Right atrium auricular region (tissue), 2 donors: ENCODE results near the gene ARHGDIA. TPM values are rescaled to one million over a fixed set of nuclear protein-coding genes. Genes with fewer than 3 reads are reported as not detected.

Source experiments
- DNase-seq: peaks from one replicate; pipeline ENCODE4 v3.0.0-alpha.2; 2019; ENCODE audit warnings: low spot score
- H3K27ac ChIP-seq, 2 donors: fragments of 200-600 bp; sonication (generic); 1 replicate in 1 of 2; 2 replicates in 1 of 2; pipeline ENCODE4 v1.5.1; 2016 to 2019
- H3K27me3 ChIP-seq, 2 donors: fragments of 200-600 bp; sonication (generic); one replicate each; pipeline versions ENCODE4 v1.5.1 to v1.6.0; 2017 to 2019
- H3K36me3 ChIP-seq: fragments of 200-600 bp; sonication (generic); one replicate; pipeline ENCODE4 v1.5.1; 2016
- H3K4me1 ChIP-seq, 2 donors: fragments of 200-600 bp; sonication (generic); one replicate each; pipeline versions ENCODE4 v1.5.1 to v1.6.0; 2017 to 2019
- H3K4me3 ChIP-seq, 2 donors: fragments of 200-600 bp; sonication (generic); 1 replicate in 1 of 2; 2 replicates in 1 of 2; pipeline ENCODE4 v1.5.1; 2017 to 2019; ENCODE audit warnings: mild to moderate bottlenecking in 1 of 2, moderate library complexity in 1 of 2
- H3K9me3 ChIP-seq, 2 donors: fragments of 200-600 bp; sonication (generic); one replicate each; pipeline ENCODE4 v1.5.1; 2019
- CTCF ChIP-seq, 2 donors: fragments of 200-600 bp; sonication (generic); IDR thresholded peaks; one replicate each; pipeline ENCODE4 v1.5.1; 2019; ENCODE audit warnings: antibody characterized with exemption in 2 of 2
- total RNA-seq, 2 donors: library from RNA; depleted of rRNA; stranded (reverse); fragments of >200 nt; gene quantifications; one replicate each; pipeline ENCODE4 v1.1.0, GENCODE V29; 2016

Gene ARHGDIA
- total RNA-seq, 2 donors from 2014 or later, result 59.4 to 145 TPM

GRCh38 chr17:81823820-81824550, 47.2 kb downstream of the ARHGDIA start:
- no peak overlapping the region for H3K4me3 ChIP-seq
- H3K27ac ChIP-seq, result no peak overlapping the region
- H3K27me3 ChIP-seq, result no peaks in the 10 kb centered on the region
- no peaks in the 10 kb centered on the region for H3K9me3 ChIP-seq
- H3K36me3 ChIP-seq, result no peaks in the 10 kb centered on the region
- TF ChIP-seq CTCF (IDR thresholded peaks at IDR 0.05), result no peak
- peaks cover 0 to 23% of the 10 kb centered on the region in 2 donors for H3K4me1 ChIP-seq
- no peak for DNase-seq

GRCh38 chr17:81822996-81823819, 47.9 kb downstream of the ARHGDIA start:
- Histone ChIP-seq H3K27me3 (no peaks in the 10 kb centered on the region), H3K27ac (peak overlapping the region; percentile 78 to 88), H3K4me1 (peaks cover 0 to 23% of the 10 kb centered on the region in 2 donors), H3K36me3 (no peaks in the 10 kb centered on the region), H3K9me3 (no peaks in the 10 kb centered on the region), H3K4me3 (no peak overlapping the region)
- no peak for DNase-seq
- no peak for TF ChIP-seq CTCF (IDR thresholded peaks at IDR 0.05)

DNA sequence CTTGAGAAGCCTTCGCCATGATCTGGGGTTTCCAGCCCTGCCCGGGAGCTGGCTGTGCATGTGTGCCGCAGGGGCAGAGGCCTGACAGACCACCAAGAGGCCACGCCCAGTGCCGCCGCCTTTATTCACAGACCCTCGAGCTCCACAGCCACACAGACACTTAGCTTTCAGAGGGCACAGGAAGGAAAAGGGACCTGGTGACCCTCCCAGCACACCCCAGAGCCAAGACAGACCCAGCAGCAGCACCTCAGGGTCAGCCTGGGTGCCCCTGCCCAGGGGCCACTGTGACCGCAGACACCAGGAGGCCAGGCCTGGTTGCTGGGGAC, 48.9 kb downstream of the ARHGDIA start:
- Histone ChIP-seq H3K27me3 (no peaks in the 10 kb centered on the region), H3K4me3 (no peak overlapping the region), H3K4me1 (peaks cover 0 to 23% of the 10 kb centered on the region in 2 donors), H3K36me3 (no peaks in the 10 kb centered on the region), H3K27ac (peak overlapping the region; percentile 78 to 88), H3K9me3 (no peaks in the 10 kb centered on the region)
- TF ChIP-seq CTCF (IDR thresholded peaks at IDR 0.05), result no peak
- DNase-seq, result no peak

- peaks cover 0 to 23% of the 10 kb centered on the region in 2 donors for H3K4me1 ChIP-seq
- peak; percentile 41 to 71 for TF ChIP-seq CTCF (IDR thresholded peaks at IDR 0.05)
- peak overlapping the region; percentile 78 to 88 for H3K27ac ChIP-seq
- no peak overlapping the region for H3K4me3 ChIP-seq
- H3K27me3 ChIP-seq, result no peaks in the 10 kb centered on the region
- no peak for DNase-seq
- H3K9me3 ChIP-seq, result no peaks in the 10 kb centered on the region
- no peaks in the 10 kb centered on the region for H3K36me3 ChIP-seq
Measured at GRCh38 chr17:81821603-81822311, 49.4 kb downstream of the ARHGDIA start.

DNA sequence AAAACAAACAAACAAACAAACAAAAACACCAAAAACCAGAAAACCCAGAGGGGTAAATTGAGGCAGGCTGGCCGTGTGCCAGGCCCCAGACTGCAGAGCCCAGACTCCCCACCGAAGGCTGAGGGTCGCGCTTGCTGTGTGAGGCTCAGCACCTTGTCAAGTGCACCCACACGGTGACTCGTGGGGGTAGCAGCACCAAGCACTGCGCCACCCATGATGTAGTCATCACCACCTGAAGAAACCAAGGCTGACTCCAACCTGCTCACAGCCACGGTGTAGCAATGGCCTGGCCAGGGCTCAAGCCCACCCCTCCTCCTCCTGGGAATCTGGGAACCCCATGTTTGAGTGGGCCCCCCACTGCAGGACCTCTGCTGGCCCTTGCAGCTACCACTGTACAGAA, 50.0 kb downstream of the ARHGDIA start:
- TF ChIP-seq CTCF (IDR thresholded peaks at IDR 0.05), result no peak
- Histone ChIP-seq H3K4me1 (peaks cover 0 to 23% of the 10 kb centered on the region in 2 donors), H3K27ac (peak overlapping the region; percentile 78 to 88), H3K4me3 (no peak overlapping the region), H3K27me3 (no peaks in the 10 kb centered on the region), H3K9me3 (no peaks in the 10 kb centered on the region), H3K36me3 (no peaks in the 10 kb centered on the region)
- no peak for DNase-seq
